K562 (cell line): ENCODE measurements around the gene KIAA0930. TPM values are rescaled to one million over a fixed set of nuclear protein-coding genes. Genes with fewer than 3 reads are reported as not detected.

Experiments used
- ARID1B ChIP-seq: fragments of 450-650 bp; IDR thresholded peaks from 2 replicates; pipeline ENCODE4 v1.6.1; 2016; ENCODE audit warnings: antibody characterized with exemption, mild to moderate bottlenecking, inconsistent platforms
- ARID3B ChIP-seq: fragments of 250-450 bp; sonication (Bioruptor Pico); IDR thresholded peaks from 2 replicates; pipeline ENCODE4 v1.4.0; 2020; ENCODE audit warnings: borderline replicate concordance
- BMI1 ChIP-seq: fragments of 150-350 bp; IDR thresholded peaks from 2 replicates; pipeline ENCODE4 v1.6.1; 2014; ENCODE audit warnings: low read length
- CBFA2T3 ChIP-seq: fragments of 450-650 bp; IDR thresholded peaks from 2 replicates; pipeline ENCODE4 v1.6.1; 2017
- CSDE1 ChIP-seq, 2 experiments: fragments of 450-650 bp; IDR thresholded peaks; 2 replicates each; pipeline ENCODE4 v1.6.1; 2016; ENCODE audit warnings: mild to moderate bottlenecking in 1 of 2
- ETV1 ChIP-seq: fragments of 450-650 bp; conservative IDR thresholded peaks from 2 replicates; pipeline ENCODE4 v1.6.1; 2016; ENCODE audit warnings: missing genetic modification characterization, control low read depth, low read depth, missing compliant biosample characterization
- FOS ChIP-seq: IDR thresholded peaks from 3 replicates; pipeline ENCODE4 v1.6.1; 2011; ENCODE audit not compliant: insufficient read length; ENCODE audit errors: extremely low read depth
- GABPA ChIP-seq: fragments of 200-800 bp; sonication (Bioruptor generic); conservative IDR thresholded peaks from 2 replicates; pipeline ENCODE4 v1.6.1; 2016; ENCODE audit warnings: low read depth, missing genetic modification characterization, missing compliant biosample characterization
- MCM5 ChIP-seq: fragments of 450-650 bp; IDR thresholded peaks from 2 replicates; pipeline ENCODE4 v1.6.1; 2016; ENCODE audit warnings: low read depth
- MYC ChIP-seq, 2 experiments: fragments of 250-450 bp in 1 of 2; sonication (Bioruptor Pico) in 1 of 2; IDR thresholded peaks; 2 replicates each; pipeline versions ENCODE4 v1.5.1 to v1.6.1; 2012 to 2021; ENCODE audit warnings: low read depth in 2 of 2, borderline replicate concordance in 1 of 2, improper control_type of control experiment in 1 of 2, low read length in 1 of 2, mild to moderate bottlenecking in 1 of 2, moderate library complexity in 1 of 2
- MYNN ChIP-seq, 2 experiments: sonication (generic); formaldehyde crosslinking in 1 of 2; IDR thresholded peaks; 2 replicates each; pipeline versions ENCODE4 v1.5.0 to v1.6.1; 2016 to 2020; ENCODE audit warnings: antibody characterized with exemption in 1 of 2, missing genetic modification reagents in 1 of 2
- NEUROD1 ChIP-seq: fragments of 150-350 bp; IDR thresholded peaks from 2 replicates; pipeline ENCODE4 v1.6.1; 2014; ENCODE audit warnings: borderline replicate concordance, low read length, low read depth; ENCODE audit not compliant: partially characterized antibody
- NONO ChIP-seq, 2 experiments: fragments of 200-400 bp in 1 of 2; fragments of 450-650 bp in 1 of 2; formaldehyde crosslinking in 1 of 2; IDR thresholded peaks; 2 replicates each; pipeline ENCODE4 v1.6.1; 2017; ENCODE audit warnings: low read depth in 2 of 2, mild to moderate bottlenecking in 2 of 2, moderate library complexity in 2 of 2, low read length in 1 of 2
- POLR2H ChIP-seq: IDR thresholded peaks from 2 replicates; pipeline ENCODE4 v1.6.1; 2016; ENCODE audit warnings: missing genetic modification characterization, low read depth, mild to moderate bottlenecking, control low read depth, missing compliant biosample characterization, moderate library complexity
- PTBP1 ChIP-seq: fragments of 200-400 bp; formaldehyde crosslinking; IDR thresholded peaks from 2 replicates; pipeline ENCODE4 v1.6.1; 2017; ENCODE audit warnings: low read depth, low read length
- RHOXF2B ChIP-seq: fragments of 250-450 bp; sonication (Bioruptor Pico); conservative IDR thresholded peaks from 2 replicates; pipeline ENCODE4 v1.5.1; 2021
- SP1 ChIP-seq: sonication (generic); formaldehyde crosslinking; IDR thresholded peaks from 2 replicates; pipeline ENCODE4 v1.8.1; 2022; ENCODE audit warnings: mild to moderate bottlenecking, missing genetic modification reagents
- SPI1 ChIP-seq: IDR thresholded peaks from 2 replicates; pipeline ENCODE4 v1.6.1; 2011; ENCODE audit warnings: low read depth, low read length, control low read depth, borderline replicate concordance
- TCF3 ChIP-seq: sonication (generic); formaldehyde crosslinking; IDR thresholded peaks from 2 replicates; pipeline ENCODE4 v1.4.0; 2020; ENCODE audit warnings: mild to moderate bottlenecking, missing genetic modification reagents
- ZEB2 ChIP-seq: fragments of 450-650 bp; IDR thresholded peaks from 2 replicates; pipeline ENCODE4 v1.6.1; 2016
- ZNF589 ChIP-seq: fragments of 200-800 bp; sonication (Bioruptor generic); IDR thresholded peaks from 2 replicates; pipeline ENCODE4 v1.6.1; 2016; ENCODE audit warnings: low read depth, missing genetic modification characterization, missing compliant biosample characterization
- ZNF764 ChIP-seq: fragments of 250-450 bp; sonication (Bioruptor Pico); IDR thresholded peaks from 2 replicates; pipeline ENCODE4 v1.4.0; 2020; ENCODE audit warnings: low read depth, mild to moderate bottlenecking, moderate library complexity
- polyA plus RNA-seq, 8 experiments: library from polyadenylated mRNA; depleted of rRNA in 4 of 8; stranded (reverse) in 5 of 8; unstranded in 3 of 8; fragments of >200 nt; fragmentation: Nextera tagmentation in 2 of 8; fragmentation: Illumina TruSeq in 1 of 8; extraction: Ambion mirVana in 2 of 8; extraction: Trizol in 1 of 8; gene quantifications; 2 replicates each; pipeline versions ENCODE4 v1.2.1 to v1.2.3, GENCODE V29; 2011 to 2014; ENCODE audit warnings: inconsistent platforms in 1 of 8, missing spikeins in 1 of 8
- total RNA-seq, 7 experiments: library from RNA; depleted of rRNA in 6 of 7; stranded (reverse); fragments of >200 nt in 6 of 7; fragmentation: Illumina TruSeq in 2 of 7; extraction: Trizol in 2 of 7; gene quantifications; 2 replicates each; pipeline versions ENCODE4 v1.2.1 to v1.2.3, GENCODE V29; 2011 to 2021; ENCODE audit warnings: low replicate concordance in 1 of 7
- TF ChIP-seq, protein P1 (sequence below): sonication (generic); formaldehyde crosslinking; IDR thresholded peaks from 2 replicates; pipeline ENCODE4 v1.8.0; 2022; ENCODE audit warnings: mild to moderate bottlenecking, missing genetic modification reagents, borderline replicate concordance

The KIAA0930 gene
- total and polyA plus RNA-seq, 9 of the 15 experiments (the other 6 are each of a cell fraction or from before 2014, with no cell fraction given), result 0.24 to 12.1 (median 6.4) TPM

GRCh38 chr22:45159652-45160462 is 80.8 kb downstream of the KIAA0930 start (continued):
- TF ChIP-seq NONO (IDR thresholded peaks at IDR 0.05; ENCODE audit: low read depth in 2 of 2, low read length in 1 of 2), result no peak
- peak; percentile 53 for TF ChIP-seq CBFA2T3
- no peak for TF ChIP-seq MYC (IDR thresholded peaks at IDR 0.05; ENCODE audit: low read depth, low read length)
- TF ChIP-seq MYC (CRISPR knock-in tag; IDR thresholded peaks at IDR 0.05; ENCODE audit: borderline replicate concordance, low read depth), result no peak
- no peak for TF ChIP-seq ZNF764 (CRISPR knock-in tag)
- TF ChIP-seq NEUROD1, result no peak
- TF ChIP-seq ETV1, result no peak
- no peak for TF ChIP-seq ZNF589 (CRISPR knock-in tag)
- TF ChIP-seq RHOXF2B (CRISPR knock-in tag), result no peak
- TF ChIP-seq ZEB2, result no peak
- TF ChIP-seq SPI1, result 0 out of 2 replicates have a peak, but pooled peaks have one; percentile 22
- no peak for TF ChIP-seq CSDE1 (IDR thresholded peaks at IDR 0.05)
- no peak for TF ChIP-seq BMI1
- TF ChIP-seq FOS, result no peak
- no peak for TF ChIP-seq POLR2H (tag)
- TF ChIP-seq MYNN (IDR thresholded peaks at IDR 0.05), result no peak
- no peak for TF ChIP-seq MYNN (CRISPR knock-in tag; IDR thresholded peaks at IDR 0.05)
- TF ChIP-seq ARID1B, result peak; percentile 34; the same call in 1 of the 2 replicates
- peak; percentile 28; the same call in 1 of the 2 replicates for TF ChIP-seq TCF3 (CRISPR knock-in tag)
- TF ChIP-seq SP1, result no peak
- TF ChIP-seq, protein P1, sequence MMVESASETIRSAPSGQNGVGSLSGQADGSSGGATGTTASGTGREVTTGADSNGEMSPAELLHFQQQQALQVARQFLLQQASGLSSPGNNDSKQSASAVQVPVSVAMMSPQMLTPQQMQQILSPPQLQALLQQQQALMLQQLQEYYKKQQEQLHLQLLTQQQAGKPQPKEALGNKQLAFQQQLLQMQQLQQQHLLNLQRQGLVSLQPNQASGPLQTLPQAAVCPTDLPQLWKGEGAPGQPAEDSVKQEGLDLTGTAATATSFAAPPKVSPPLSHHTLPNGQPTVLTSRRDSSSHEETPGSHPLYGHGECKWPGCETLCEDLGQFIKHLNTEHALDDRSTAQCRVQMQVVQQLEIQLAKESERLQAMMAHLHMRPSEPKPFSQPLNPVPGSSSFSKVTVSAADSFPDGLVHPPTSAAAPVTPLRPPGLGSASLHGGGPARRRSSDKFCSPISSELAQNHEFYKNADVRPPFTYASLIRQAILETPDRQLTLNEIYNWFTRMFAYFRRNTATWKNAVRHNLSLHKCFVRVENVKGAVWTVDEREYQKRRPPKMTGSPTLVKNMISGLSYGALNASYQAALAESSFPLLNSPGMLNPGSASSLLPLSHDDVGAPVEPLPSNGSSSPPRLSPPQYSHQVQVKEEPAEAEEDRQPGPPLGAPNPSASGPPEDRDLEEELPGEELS, result no peak
- no peak for TF ChIP-seq MCM5
- no peak for TF ChIP-seq GABPA
- TF ChIP-seq PTBP1, result no peak
- no peak for TF ChIP-seq ARID3B (CRISPR knock-in tag)
